Neural progenitor cell (in vitro differentiated cells): Measurements from ENCODE around the gene TMEM238.

ENCODE experiments used
- EZH2 ChIP-seq: fragments of 200-600 bp; sonication (generic); IDR thresholded peaks from 2 replicates; pipeline ENCODE4 v1.6.1; 2017; ENCODE audit warnings: antibody characterized with exemption, mild to moderate bottlenecking, moderate library complexity
- TF ChIP-seq, protein P1 (sequence below): fragments of 200-600 bp; sonication (generic); IDR thresholded peaks from 2 replicates; pipeline ENCODE4 v1.5.1; 2017; ENCODE audit warnings: antibody characterized with exemption, mild to moderate bottlenecking

DNA sequence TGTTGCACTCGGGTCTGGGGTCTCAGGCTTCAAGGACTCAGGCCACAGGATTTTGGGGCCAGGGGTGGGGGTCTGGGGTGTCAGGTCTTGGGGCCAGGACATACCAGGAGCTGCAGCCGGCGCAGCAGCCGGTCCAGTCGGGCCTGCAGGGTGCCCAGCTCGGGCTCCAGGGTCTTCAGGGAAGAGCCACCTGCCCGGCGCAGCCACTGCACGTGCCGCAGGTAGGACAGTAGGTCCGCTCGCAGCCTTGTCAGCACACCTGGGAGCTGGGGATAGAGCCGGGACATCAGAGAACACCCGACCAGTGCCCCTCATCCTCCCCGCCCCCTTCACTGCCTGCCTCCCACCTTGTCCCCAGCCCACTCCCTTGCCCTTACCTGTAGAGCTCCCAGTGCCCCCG, 16.0 kb downstream of the TMEM238 start:
- TF ChIP-seq, protein P1, sequence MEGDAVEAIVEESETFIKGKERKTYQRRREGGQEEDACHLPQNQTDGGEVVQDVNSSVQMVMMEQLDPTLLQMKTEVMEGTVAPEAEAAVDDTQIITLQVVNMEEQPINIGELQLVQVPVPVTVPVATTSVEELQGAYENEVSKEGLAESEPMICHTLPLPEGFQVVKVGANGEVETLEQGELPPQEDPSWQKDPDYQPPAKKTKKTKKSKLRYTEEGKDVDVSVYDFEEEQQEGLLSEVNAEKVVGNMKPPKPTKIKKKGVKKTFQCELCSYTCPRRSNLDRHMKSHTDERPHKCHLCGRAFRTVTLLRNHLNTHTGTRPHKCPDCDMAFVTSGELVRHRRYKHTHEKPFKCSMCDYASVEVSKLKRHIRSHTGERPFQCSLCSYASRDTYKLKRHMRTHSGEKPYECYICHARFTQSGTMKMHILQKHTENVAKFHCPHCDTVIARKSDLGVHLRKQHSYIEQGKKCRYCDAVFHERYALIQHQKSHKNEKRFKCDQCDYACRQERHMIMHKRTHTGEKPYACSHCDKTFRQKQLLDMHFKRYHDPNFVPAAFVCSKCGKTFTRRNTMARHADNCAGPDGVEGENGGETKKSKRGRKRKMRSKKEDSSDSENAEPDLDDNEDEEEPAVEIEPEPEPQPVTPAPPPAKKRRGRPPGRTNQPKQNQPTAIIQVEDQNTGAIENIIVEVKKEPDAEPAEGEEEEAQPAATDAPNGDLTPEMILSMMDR: no peak
- no peak for TF ChIP-seq EZH2
